ENCODE data around the gene PTCSC3.
A peak's percentile ranks its signal among the peaks of the same experiment; 100 is the strongest.

The PTCSC3 gene

DNA sequence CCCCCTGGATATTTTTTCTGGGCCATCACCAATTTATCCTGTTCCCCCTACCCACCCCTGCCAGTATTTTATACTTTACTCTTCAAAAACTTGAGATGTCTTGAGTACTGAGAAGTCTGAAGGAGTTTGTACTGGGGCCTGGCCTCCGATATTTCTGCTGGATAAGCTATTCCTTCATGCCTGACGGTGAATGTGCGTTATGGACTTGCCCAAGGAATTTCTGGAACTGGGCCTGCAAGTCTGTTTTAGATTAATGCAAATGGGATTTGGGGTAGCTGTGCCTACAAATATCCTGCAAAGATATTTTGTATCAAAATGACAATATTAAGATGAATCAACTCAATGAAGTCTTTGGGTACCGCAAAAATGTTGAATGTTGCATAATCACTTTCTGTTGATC lies at the start of gene PTCSC3:
PTCSC3 (minus strand) TSS at position 199 of the 400 bp plus-strand sequence.
- DNase-seq = no peak

DNA sequence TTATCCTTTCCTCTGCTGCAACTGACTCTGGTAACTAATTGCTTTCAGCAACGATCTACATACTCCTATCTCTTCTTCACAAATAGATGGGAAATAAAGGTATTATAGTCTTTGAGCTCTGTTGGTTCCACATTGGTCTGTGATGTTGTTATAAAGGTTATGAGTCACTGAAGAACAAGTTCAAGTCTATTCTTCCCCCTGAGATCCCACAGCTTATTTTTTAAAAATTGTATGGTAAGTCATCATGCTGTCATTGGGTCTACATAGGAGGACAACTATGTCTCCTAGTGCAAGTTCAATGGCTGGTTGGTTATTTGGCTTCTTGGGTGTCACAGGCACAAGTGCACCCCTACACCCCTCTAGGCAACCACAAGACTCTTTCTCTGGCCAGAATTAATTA lies 49.6 kb upstream of the PTCSC3 start:
- DNase-seq = no peak

DNA sequence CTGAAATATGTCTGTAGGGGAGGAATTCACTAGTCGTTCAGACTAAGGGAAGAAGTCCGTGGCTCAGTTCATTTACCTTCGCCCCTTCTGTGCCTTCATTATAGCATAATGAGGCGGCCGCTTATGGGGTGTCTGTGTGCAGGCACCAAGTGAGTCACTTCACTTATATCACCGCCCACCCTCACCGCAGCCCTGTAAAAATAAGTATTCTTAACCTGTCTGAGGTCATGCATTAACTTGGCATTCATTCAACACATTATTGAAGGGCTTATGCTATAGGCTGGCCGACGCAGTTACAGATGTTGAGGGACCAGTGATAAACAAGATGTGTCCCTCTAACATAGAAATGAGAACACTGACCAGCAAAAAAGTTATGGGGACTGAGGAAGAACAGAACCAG lies 47.7 kb upstream of the PTCSC3 start:
- no peak for DNase-seq

DNA sequence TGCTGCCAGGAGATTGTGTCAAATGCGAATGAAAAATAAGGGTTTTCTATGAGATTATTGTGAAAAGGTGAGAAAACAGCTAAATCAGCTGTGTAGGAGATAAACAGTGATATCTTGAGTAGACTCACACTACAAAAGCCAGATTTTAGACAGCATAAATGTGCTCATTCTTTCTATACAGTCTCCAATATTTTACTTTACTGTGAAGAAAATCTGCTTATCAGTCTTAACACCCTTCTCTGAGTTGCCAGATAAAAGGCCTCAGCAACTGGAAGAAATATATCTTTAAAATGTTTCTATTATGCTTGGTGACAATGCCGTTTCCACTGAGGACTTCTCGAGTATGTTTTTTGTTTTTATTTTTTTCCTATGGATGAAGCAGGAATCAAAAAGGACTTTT lies 47.0 kb upstream of the PTCSC3 start:
- no peak for DNase-seq

DNA sequence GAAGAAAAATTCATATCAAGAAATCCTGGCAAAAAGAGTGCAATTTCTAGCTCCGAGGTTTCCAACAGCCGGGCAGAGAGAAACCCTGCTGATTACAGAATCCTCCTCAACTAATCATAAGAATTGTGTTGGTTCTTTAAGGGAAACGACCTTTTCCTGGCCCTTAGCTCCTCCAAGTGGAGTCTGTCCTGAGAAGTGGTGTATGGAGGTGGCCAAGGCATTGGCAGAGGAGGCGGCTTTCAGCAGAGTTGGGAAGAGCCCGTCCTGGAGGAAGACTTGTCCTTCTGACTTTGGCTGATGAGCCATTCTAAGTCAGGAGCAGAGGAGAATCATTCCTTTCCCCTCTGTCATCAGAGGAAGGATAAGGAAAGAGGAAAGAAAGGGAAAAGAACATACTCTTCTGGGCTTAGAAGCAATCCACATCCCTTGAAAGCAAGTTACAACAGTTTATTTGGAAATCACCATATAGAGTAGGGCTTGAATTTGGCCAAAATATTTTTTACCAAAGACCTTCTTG lies 46.5 kb upstream of the PTCSC3 start:
- no peak for DNase-seq

DNA sequence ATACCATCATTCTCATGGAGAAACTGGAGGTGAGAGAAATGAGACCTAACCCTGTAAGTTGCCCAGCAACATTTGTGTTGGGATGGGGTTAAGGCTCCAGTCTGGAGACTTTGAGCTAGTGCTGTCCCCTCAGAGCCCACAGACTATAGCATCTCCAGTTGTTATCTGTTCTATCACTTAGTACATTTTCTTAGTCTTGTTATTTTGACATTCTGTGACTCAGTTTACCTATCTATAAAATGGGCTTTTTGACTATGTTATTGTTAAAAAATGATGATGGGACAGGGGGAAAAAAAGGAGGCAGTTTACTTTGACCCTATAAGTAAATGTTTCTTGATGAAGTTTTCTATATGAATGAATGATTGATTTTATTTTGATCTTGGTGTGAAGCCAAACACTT lies 45.8 kb upstream of the PTCSC3 start:
- no peak for DNase-seq

DNA sequence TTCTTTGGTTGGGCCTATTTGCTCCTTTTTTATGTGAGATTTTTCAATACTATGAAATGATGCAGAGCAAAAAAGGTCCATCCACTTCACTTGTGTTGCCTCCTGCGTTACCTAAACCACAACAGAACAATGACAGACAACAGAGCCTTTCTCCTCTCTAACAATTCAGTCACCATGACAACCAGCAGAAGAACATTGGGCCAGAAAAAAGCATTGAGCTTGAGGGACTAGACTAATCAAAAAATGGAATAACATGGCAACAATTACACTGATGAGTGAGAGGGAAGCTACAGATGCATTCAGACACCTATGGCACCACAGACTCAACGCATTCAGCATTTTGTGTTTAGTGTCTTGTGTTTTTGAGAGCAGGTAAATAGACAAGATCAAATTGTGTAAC lies 44.6 kb upstream of the PTCSC3 start:
- no peak for DNase-seq

DNA sequence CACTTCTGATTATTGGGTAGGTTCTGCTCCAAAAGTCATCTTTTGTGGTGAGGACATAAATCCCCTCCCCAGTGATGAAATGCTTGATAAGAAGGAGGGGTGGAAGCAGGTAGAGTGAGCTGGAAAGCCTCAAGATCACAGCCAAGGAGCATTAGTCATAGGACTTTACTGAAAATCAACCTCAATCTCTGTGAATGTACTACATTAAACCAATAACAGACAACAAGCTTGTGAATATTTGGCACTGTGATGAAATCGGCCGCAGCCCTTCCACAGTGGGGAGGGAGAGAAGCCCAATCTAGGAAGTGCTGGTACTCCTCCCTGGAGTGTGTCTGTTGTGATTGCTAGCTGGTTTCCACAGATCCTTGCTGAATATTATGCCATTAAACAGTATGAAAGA lies 41.2 kb upstream of the PTCSC3 start:
- no peak for DNase-seq

DNA sequence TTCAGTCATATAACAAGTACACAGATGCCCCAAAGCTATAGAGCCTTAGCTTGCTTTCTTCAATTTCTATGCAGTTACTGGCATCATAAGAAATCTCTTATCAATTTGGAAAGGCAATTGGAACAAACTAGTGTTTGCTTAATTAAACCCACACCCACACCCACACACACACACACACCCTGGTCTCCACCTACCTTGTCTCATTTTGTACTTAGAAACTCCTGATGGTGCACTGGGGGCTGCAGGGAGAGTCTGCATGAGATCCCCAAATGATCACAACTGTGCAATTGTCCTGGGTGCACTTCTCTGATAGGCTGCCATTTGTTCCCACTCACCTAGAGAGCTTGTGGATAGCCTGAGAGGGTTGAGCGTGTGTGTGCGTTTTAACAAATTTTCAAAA lies 40.5 kb upstream of the PTCSC3 start:
- DNase-seq = no peak

DNA sequence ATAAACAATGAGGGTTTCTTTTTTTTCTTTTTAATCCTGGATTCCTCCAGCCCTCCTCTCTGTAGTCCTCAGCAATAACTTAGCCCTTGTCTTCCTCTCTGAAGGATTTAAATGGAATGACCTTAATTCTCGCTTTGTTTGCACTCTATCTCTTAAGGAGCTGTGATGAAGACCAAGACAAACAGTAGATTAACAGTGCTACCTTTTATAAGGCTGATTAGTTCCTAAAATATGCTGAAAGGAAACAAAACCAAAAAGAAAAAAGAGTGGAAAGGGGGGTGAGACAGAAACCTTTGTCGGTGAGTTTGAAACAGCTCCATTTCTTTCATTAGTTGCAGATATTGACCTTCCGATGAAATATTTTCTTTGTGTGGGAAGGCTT lies 38.7 kb upstream of the PTCSC3 start:
- DNase-seq = no peak

DNA sequence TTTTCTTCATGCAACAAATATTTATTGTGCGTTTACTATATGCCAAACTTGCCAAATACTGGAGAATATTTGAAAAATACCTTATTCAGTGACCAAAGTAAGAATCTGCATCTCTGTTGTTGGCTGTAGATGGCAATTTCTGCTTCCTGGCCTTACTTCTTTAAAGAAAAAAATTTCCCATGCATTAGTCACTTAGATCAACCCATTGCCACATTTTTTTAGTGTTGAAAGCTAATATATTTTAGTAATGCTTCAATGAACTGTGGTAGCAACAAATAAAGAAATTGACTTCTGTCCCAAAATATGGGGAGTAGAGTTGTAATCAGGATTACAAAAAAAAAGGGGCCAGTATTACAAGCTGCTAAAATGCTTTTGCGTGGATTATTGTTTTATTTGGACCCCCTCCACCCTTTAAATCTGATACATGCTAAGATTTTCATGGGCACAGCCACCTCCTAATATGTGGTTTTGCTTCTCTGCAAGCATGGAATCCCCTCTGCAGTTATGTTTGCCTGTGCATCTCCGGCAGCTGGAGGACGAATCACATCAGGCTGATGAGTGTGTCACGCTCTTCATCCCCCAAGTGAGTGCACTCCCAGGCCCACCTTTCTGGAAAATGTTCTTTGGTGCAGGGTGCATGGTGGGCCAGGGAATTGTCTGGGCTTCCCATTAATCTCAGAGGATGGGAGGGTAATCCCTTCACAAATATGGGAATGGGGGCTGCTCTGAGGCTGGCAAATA lies 38.1 kb upstream of the PTCSC3 start:
- no peak for DNase-seq

DNA sequence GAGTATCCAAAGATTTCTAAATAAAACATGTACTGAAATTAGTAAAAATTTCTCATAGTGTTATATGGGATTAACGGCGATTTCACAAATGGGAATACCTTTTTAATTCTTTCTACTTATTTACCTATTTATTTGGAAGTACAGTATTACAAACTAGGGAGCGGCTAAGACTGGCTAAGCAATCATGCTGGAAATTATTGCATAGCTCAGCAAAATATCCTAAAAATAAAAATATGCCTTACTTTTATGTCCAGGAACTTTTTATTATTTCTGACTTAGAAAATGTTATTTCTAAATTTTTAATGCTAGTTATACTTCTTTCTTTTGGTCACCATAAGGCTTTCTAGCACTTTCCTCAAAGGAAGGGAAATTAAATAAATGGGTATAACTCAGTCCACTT lies 36.5 kb upstream of the PTCSC3 start:
- no peak for DNase-seq

DNA sequence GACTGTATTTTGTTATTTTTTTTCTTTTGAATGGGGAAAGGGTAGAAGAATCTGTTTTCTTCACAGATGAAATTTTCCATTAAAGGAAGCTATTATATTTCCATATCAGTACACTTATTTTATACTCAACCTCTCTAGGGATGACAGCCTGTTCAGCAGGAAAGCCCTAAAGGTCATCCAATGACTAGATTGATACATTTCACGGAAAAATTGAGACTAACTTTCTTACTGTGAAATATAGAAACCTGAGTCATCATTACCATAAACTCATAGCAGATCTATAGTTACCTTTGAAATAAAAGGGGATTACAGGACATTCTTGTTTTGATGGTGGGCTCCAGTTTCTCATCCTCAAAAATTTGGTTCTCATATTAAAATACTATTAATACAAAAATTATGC lies 36.1 kb upstream of the PTCSC3 start:
- no peak for DNase-seq

DNA sequence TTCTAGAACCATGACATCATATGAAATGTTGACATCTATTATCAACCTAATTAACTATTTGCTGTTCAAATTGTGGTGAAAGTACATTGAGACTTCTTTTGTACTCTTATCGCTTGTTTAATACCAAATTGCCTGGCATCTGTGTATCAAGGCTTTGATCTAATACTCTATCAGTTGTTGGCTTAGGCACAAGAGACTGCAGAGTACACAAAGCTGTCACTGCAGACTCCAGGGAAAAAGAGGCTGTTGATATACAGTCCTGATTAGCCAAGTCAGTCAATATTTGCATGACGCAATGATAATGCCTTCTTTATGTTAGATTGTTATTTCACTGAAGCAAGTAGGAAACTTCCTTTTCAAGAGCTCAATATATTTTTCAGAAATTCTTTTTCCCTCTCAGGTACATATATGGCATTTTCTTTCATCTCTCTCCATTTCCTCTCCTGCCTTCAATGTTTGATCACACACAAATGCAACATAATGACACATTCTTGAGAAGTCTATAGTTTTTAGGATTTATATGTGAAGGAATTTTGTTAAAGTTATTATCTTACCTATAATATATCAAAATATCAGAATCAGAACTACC lies 32.3 kb upstream of the PTCSC3 start:
- peak; percentile 88 for DNase-seq

DNA sequence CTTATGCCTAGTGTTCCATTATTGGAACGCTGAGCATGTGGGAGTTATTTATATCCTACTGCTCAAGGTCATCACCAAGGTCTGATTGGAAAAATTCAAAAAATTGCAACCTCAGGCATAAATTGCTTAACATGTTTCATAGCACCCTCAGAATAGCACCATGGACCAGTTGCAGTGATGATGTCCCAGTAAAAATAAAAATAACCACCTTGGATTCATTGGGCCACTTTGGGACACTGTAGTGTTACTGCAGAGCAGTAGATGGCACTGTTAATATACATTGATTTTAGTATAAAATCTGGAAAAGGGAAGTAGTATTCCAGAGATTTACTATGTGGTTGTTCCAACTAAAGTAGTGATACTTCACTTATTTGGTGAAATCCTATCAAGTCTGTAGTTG lies 31.0 kb upstream of the PTCSC3 start:
- DNase-seq = no peak

DNA sequence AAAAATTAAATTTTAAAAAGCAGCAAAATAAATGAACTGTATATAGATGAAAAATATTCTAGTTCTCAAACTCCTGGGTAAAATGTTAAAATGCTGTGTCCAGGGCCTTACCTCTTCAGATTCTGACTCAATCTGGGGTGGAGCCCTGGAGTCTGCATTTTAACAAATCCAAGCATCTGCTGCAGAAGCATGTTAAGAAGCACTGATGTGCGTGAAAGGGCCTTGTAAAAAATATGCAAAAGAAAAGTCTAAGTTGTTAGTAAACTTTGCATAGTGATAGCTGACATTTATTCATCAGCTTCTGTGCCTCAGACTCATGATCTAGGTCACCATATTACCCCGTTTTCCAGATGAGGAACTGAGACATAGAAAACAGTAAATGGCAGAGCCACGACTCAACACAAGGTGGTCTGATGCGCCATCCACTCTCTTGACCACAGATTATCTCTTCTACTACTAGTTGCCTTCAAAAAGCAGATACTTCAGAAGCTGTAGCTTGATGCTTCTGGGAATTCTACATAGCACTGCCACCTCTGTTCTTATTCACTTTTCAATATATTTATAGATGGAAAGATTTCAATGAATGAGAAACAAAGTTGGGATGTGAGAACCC lies 28.0 kb upstream of the PTCSC3 start:
- no peak for DNase-seq

DNA sequence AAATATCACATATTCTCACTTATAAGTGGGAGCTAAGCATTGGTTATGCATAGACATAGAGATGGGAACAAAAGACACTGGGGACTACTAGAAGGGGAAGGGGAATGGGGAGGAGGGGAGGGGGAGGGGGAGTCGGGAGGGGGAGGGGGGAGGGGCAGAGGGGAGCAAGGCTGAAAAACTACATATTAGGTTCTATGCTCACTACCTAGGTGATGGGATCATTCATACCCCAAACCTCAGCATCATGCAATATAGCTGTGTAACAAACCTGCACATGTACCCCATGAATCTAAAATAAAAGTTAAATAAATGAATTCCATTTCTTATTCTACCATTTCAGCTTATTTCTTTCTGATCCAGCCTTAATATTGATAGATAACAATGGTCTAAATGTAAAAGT lies 21.9 kb upstream of the PTCSC3 start:
- no peak for DNase-seq

DNA sequence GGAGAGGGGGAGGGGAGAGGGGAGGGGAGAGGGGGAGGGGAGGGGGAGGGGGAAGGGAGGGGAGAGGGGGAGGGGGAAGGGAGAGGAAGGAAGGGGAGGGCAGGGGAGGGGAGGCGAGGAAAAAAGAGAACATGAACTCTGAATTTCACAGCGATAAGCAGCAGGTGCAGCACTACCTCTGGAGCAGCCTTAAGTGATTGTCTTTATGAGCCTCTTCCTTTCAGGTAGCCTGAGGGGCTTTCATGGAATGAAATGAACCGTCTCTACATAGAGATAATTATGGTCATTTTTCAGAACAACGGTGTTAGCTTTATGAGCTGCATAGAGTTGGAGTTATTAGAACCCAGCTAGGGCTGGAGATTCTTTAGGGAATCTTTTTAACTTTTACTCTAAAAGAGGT lies 18.1 kb upstream of the PTCSC3 start:
- peak; percentile 47 for DNase-seq

DNA sequence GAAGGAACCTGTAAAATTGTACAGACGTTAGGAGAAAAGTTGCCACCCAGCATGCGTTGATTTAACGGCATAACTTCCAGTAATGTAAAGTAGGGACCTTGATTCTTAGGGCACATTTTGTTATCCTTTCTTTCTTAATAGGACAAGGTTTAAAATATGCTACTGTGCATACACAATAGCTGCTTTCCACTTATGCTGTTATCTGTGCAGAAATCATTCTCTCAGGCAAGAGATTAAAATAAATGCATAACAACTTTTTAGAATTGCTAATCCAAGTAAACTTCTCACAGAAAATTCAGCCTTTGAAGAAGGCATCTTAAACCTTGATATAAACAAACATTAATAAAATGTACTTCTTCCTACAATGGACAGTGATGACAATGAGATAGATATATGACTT lies 16.0 kb upstream of the PTCSC3 start:
- DNase-seq = no peak

DNA sequence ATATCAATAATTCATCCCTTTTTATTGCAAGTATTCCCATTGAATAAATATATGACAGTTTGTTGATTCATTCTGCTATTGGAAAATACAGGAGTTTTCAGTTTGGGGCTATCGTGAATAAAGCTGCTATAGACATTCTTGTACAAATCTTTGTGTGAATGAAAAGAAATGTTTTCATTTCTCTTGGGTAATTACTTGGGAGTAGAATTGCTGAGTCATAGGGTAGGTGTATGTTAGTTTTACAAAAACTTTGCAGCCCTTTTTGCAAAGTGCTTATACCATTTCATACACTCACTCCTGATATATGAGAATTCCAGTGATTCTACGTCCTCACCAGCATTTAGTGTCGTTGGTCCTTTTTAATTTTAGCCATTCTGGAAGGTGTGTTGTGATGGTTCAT lies 6.9 kb upstream of the PTCSC3 start:
- DNase-seq = no peak

DNA sequence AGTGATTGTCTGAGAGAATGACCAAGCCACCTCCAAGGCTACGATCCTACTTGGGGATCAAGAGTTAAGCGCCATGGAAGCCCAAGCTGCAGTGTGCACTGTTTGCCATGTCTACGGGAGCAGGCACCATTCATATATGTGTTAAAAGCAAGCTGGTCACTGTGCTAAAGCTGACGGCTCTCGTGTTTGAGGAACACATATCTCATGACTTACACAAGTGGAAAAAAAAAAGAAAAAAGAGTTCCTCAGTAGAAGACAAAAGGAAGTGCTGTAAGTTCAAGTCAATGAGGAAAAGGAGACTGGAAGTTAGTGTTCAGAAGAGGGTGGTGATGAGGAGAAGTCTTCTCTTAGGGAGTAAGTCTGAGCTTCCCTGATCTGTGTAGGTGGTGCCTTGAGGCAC lies 4.9 kb upstream of the PTCSC3 start:
- DNase-seq = no peak

DNA sequence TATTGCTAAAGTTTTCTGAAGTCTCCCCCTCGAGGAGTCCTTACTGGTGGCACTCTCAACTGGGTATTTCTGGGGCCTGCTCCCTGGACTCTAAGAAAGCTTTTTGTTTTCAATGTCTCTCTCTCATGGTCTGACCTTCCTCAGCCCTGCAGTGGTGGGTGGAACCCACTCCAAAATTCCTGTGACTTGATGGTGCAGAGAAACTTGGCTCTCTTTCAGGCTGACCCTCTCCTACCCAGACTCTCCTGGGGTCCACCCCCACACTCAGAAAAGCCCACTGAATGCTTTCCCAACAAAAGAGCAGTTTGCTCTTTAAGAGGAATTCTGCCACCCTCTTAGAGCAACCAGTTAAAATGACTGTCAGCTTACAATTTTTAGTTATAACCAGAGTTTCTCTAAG lies 967 bp upstream of the PTCSC3 start:
- DNase-seq = no peak

DNA sequence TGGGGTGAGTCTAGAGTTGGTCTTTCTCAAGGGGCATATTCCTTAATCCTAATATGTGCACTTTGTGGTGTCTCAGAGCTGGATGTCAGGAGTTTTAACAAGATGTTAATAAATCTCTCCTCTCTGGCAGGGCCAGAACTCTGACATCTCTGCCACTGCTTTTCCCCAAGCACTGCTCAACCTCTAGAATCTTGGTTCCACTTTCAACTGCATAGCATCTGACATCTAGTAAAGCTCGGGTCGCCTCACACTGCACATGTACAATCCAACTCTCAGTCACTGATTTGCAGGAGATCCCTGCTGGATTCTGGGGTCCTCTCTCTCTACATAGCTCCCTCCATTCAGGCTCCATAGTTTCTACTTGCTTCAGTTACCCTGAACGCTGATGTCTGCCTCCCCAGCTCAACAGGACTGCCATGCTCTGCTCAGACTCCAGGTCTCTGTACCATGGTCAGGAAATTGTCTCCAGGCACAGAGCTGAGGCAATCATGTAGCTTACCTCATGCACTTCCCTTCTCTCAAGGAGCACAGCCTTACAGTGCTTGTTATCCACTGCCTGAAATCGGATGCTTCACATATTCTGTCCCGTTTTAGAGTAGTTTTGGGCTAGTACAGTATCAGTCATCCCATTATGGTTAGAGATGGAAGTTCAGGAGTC lies 1.6 kb downstream of the PTCSC3 start:
- no peak for DNase-seq

DNA sequence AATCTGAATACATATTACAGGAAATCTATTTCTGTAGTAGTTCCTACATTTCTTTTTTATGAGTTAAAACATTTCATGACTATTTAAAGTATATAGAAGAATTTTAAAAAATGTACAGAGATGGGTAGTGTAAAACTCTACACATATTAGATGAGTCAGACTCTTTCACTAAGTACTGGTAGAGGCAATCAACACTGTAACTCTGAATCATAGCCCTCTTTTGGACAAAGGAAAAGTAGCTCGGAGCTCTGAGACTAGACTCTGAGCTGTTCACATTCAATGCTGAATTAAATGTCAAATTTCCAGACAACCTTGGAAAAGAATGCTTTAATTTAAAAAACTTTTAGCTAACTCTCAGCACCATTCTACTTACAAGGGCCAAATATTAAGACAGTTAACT lies 3.4 kb downstream of the PTCSC3 start:
- DNase-seq = no peak

Measured in NCI-H1092 (cell line).